ENCODE measurements around the gene ARHGEF16.

ARHGEF16 gene

DNA sequence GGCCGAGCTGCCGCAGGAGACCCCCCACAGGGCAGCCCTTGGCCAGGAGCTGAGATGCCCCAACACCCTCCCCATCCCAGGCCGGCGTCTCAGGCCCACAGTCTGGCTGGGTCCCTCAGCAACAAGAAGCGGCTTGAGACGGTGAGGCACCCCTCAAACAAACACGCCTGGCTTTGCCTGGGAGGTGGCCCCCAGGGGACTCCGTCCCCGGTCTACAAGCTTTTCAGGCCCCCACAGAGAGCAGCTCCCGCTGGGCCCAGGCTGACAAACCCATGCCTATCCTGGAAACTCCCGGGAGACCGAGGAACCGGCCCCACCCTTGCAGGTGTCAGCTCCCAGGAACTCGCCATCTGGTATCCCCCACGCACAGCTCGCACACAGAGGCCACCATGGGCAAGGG lies 67.0 kb downstream of the ARHGEF16 start:
- no peak for DNase-seq

DNA sequence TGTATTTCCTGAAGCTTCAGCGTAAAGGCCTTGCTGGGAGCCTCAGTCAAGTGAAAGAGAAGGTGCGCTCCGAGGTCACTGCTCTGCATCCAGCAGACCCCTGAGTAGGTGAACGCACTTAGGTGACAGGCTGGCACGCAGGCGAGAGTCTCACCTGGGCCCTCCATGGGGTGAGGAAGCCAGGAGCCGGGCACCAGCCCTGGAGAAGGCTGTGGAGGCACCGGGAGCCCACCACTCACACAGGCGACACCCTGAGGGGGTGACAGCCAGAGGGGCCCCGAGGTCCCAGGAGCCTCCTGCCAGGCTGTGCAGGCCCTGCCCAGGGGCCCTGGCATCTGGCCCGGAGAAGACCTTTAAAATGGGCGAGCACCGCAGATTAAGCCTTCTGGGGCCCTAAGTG lies 67.6 kb downstream of the ARHGEF16 start:
- DNase-seq: no peak

DNA sequence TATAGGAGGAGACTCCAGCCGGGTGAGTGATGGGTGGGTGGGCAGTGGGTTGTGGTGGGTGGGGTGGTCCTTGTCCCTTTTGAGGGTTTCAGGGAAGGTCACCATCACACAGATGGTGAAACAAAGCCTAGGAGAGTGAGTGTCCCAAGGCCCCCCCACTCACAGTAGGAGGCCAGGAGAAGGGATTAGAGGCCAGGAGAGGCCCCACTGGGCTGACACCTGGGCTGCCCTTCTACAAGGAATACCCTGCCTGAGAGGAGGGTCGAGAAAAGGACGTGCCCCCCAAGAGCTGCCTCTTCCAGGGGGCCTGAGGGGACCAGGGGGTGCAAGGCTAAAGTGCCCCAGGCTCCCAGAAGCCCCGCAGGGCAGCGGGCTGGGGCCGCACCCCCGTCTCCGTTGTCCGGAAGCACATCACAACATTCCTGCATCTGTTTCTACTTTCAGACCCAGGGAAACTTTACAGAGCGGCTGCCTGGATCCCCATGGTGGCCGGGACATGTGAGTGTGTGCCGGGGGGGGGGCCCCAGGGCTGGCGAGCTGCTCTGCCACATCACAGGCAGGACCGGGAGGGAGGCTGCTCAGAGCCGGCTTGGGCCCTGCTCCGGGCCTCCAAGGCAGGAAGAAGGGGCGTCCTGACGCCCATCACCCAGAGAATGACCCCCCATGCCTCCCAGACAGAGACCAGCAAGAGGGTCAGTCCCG lies 68.2 kb downstream of the ARHGEF16 start:
- DNase-seq: no peak

GRCh38 chr1:3523980-3524379 lies 69.5 kb downstream of the ARHGEF16 start:
- no peak for DNase-seq

- no peak for DNase-seq
Observed at GRCh38 chr1:3524556-3525203, 70.2 kb downstream of the ARHGEF16 start.

DNA sequence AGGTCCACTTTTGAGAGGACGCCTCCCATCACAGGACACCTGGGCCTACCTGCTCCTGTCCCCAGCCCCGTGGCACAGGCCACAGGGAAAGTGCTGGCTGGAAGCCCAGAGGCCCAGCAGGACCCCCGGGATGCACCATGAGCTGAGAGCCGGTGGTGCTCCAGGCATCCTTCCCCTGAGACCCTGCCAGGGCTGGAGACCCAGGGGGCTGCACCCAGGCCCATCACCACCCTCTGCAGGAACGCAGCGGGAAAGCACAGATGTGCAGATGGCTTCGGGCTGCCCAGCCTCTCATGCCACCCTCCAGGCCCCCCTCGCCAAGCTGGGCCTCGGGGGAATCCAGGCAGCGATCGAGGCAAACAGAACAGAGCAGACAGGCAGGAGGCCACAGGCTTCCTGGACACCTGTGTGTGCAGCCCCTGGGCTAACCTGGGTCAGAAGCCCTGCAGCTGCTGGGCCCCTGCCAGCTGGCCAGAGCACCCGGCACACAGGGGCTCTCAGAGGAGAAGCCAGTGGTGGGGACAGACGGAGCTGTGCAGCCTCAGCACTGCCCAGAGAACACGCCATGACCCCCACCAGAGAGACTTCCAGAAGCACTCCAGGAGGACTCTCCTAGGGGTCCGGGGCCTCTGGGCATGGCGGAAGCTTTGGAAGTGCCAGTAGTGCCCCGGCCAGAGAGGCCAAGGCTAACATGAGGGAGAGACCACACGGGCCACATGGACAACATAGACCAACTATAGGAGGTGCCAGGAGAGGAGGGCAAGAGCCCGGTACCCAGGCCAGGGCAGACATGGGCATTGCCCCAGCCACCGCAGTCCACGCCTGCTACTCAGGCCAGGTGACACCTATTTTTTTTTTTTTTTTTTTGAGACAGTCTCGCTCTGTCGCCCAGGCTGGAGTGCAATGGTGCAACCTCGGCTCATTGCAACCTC lies 71.4 kb downstream of the ARHGEF16 start:
- no peak for DNase-seq

DNA sequence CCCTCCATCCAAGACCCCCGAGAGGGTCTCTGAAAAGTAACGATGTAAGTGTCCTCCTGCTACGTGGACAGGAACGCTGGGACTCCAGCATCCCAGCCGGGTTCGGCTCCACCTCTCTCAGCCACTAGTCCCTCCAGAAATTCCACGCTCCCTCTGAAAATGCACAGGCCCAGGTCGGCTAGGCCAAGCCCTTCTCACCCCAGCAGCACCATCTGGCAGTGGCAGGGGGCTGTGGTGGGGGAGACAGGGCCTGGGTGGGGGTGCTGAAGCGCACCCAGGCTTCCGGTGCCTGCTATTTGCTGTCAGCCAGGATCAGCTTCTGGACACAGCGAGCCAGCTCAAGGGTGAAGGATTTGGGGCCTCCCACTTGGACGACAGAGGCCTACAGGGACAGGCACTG lies 73.3 kb downstream of the ARHGEF16 start:
- no peak for DNase-seq

GRCh38 chr1:3529099-3529729 lies 74.7 kb downstream of the ARHGEF16 start:
- no peak for DNase-seq

DNA sequence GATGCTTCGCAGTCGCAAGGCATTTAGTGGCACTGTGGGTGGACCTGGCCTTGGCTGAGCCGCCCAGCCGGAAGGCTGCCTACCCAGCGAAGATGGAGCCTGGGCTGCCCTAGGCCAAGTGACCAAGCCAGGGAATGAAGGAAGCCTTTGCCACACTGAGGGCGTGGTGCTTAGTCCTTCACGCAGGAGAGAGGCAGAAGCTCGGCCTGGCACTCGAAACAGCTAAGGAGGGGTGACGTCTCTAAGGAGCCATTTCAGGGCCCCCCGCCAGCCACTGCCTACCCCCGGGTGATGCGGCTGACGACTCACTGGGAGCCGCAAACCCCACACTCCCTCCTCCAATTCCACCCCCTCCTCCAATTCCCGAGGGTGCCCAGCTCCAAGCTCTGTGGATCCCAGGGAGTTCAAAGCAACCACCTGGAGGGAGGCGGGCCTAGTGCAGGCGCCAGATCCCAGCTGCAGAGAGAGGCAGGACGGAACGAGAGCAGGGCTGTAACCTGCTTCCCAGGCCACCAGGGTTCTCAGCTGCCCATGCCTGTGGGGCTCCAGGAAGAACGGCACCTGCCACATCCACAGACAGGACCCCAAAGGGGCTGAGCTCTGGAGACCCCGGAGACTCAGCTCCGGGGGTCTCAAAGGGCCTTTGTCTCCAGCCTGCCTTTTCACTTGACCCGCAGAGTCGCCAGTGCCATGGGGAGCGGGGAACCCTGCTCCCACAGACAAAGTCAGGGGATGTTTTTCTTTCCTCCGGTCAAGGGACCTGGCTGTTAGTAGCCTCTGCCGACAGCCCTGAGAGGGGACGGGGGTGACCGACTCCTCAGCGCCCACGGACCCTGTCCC lies 75.8 kb downstream of the ARHGEF16 start:
- no peak for DNase-seq

All from activated gamma-delta T cell treated with Interleukin-2 at 50 U/mL for 16 hours (primary cell).